GM12873 (cell line): ENCODE data around the gene KCNK5.

Source experiments
- TF ChIP-seq, protein P1 (sequence below): IDR thresholded peaks from 2 replicates; pipeline ENCODE4 v1.5.1; 2012; ENCODE audit warnings: low read depth, mild to moderate bottlenecking, moderate library complexity, low read length, control low read depth; ENCODE audit not compliant: insufficient read depth; ENCODE audit errors: missing control alignments

Gene KCNK5

DNA sequence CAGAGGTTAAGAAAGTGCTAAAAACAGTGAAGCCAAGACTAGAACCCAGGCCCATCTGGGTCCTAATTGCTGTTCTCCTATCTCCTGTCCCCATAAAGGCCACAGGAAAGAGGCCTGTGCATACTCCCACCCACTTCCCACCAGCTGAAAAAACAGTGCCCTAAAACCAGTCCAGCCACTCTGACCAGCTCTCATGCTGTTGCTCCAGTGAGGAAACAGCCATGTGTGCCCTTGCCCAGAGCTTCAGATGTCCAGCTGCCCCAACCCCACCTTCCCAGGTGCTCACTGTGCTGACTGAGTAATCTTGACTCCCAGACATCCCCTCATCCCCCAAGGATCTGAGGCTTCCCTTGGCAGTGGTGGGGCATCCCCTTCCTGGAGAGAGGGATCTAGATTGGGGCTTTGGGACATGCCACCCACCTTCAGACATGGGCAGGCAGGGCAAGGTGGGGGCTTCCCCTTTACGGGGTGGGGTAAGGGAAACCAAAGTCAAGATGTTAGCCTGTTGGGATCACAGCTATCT, 28.7 kb downstream of the KCNK5 start:
- TF ChIP-seq, protein P1, sequence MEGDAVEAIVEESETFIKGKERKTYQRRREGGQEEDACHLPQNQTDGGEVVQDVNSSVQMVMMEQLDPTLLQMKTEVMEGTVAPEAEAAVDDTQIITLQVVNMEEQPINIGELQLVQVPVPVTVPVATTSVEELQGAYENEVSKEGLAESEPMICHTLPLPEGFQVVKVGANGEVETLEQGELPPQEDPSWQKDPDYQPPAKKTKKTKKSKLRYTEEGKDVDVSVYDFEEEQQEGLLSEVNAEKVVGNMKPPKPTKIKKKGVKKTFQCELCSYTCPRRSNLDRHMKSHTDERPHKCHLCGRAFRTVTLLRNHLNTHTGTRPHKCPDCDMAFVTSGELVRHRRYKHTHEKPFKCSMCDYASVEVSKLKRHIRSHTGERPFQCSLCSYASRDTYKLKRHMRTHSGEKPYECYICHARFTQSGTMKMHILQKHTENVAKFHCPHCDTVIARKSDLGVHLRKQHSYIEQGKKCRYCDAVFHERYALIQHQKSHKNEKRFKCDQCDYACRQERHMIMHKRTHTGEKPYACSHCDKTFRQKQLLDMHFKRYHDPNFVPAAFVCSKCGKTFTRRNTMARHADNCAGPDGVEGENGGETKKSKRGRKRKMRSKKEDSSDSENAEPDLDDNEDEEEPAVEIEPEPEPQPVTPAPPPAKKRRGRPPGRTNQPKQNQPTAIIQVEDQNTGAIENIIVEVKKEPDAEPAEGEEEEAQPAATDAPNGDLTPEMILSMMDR, result no peak

DNA sequence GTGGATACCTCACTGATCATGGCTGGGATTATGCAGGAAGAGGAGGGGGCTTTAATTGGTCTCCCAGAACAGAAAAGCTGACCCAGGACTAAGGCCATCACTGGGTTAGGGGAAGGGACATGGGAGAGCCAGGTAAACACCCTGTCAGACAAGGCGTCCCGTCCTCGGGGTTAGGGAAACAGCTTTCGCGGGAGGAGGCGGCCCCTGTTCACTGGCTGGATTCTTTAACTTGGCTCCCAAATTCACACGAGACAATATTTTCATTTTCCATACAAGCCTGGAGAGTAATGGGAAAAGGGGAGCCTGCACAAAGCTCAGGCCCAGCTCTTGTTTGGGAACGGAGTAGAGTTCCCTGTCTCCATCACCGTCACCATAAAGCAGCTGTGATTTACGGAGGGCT, 29.3 kb downstream of the KCNK5 start:
- TF ChIP-seq, protein P1, result no peak

DNA sequence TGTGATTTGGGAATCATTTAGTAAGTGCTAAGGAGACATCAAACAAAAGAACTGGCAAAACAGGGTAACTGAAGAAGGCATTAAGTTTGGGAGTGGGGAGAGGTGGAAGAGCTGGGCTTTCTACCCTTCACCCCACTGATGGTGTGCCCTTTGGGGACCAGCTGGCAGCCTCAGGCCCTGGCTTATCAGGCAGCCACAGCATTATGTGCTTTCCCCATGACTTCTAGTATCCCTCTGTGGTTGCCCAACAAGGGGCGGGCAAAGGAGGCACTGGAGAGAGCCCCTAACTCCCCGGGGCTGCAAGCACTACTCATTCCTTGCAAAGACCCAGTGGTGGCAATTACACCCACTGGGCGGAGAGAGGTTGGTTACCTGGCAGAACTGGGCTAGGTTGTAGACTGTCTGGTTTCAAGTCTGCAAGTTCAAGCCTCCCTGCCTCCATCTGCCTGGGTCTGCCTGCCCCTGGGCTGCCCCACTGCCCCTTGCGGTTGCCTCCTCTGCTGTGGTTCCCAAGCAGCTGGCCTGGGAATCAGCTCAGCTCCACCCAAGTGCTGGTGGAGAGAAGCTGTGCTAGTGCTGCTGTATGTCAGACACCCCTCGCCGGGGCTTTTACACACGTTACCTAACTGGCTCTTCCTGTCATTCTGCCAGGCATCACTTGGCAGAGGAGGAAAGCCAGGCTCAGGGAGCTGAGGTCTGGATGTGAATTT, 29.9 kb downstream of the KCNK5 start:
- TF ChIP-seq, protein P1, result no peak

DNA sequence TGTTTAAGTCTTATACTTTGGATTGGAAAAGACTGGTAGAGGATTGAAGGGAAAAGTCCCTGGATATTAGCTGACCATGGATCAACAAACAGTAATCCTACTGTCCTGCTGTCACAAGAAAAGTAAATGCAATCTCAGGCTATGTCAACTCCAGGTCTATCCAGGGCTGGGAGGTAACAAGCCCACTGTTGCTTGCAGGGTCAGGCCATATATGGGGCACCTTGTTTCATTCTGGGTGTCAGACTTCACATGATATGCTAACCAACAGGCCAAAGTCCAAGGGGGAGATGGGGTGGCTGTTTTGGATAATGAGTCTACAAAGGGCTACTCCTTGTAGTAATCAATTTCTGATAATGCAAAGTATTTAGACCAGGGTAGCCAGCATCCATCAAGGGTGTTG, 30.7 kb downstream of the KCNK5 start:
- TF ChIP-seq, protein P1, result no peak

DNA sequence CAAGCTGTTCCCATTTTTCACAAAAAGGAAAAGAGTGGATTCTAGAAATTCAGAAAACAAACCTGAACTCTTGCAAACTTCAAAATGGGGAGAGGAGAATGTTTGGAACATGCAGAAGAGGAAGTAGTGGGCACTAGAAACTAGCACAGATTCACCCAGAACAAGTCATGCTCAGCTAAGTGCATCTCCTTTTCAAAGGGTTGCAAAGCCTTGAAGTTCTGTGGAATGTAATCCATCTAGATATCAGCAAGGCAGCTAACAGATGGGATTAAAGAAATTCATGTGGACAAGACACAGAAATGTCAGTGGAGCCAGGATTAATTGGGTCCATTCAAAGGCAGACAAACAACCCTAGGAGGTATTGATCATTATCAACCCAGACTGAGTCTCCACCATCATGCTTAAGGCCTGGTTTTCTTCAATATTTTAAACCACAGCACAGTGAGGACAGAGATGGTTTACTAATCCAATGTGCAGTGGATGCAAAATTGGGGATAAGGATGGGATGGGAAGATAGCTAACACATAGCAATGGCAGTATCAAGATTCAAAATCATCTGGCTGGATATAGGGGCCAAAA, 31.3 kb downstream of the KCNK5 start:
- TF ChIP-seq, protein P1, result no peak

DNA sequence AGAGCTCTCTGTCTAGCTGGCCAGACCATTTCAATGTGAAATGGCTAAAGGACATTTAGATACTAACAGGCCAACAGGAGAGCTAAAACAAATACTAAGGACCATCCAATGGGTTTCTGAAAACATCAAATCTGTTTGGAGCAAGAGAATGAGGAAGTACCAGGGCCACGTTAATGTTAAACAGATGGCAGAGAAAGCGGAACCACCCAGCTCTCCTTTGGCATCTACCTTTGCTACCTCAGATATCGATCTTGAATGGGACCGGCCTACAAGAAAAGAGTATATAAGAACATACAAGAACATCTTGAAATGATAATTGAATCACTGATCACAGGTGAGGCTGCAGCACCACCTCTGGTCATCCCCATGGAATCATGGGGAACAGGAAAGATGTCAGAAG, 31.8 kb downstream of the KCNK5 start:
- TF ChIP-seq, protein P1, result no peak

DNA sequence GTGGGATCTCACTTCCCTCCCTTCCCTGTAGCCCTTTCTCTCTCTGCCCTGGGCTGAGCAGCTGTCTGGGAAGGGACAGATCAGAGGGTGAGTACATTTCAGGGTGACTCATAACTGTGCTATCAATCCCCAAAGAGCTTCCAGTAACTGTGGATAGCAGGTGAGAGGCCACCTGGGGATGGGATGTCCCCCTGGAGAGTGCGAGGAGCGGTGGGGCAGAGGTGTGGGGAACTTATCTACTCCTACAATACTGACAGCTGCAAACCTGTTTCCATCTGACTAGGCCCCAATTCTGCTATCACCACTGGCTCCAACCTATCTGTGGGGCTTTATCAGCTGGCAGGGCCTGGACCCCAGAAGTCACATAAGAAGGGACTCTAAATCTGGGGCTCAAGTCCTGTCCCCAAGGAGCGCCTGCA, 32.6 kb downstream of the KCNK5 start:
- TF ChIP-seq, protein P1, result no peak
